HL-60/S4 (cell line): ENCODE measurements around the gene SLFNL1.

Experiments
- in situ Hi-C: fragments of 300-500 bp; cut with MboI; formaldehyde crosslinking; loops from 2 replicates; pipeline ENCODE4 v1.14.3; 2022; ENCODE audit warnings: low sequenced_read_pairs

SLFNL1 gene

DNA sequence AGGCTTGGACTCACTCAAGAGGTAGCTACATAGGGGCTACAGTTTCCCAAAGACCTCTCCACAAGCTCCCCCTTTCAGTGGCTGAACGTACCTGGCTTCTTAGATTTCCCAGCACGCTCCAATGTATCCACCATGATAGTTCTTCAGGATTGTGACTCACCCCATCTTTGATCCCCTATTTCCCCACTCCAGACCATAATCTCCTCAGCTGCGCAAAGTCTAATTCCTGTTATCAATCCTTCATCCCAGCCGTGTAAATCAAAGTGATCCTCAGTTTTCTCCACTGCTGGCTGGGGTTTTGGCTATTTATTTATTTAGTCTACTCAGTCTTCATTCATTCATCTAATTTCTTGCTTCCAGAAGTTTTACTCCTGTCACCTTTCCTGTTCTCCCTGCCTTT is 55.1 kb downstream of the SLFNL1 start:
- in situ Hi-C loops: loop anchor here (25.0 kb wide), 1 partner anchor 354 kb away; no protein-coding TSS in a partner anchor
